Measurements from ENCODE around the gene SLC25A44.

DNA sequence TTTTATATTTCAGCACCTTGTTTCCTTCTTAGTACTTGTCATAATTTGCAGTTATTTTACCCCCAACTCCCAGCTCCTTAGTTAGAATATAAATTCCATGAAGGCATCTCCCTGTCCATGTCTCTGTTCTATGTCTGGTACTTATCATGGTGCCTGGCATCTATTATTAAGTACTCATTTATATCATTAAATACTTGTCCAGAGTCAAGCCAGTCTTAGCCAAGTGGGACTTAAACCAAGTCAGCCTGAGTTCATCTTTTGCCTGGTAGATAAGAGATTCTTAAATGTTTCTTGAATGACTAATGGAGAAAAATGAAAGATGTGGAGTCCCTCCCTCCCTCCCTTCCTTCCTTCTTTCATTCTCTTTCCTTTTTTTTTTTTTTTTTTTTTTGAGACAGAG lies 9.4 kb downstream of the SLC25A44 start:
- TF ChIP-seq CTCF (IDR thresholded peaks at IDR 0.05; ENCODE audit: insufficient read depth, low read depth, low read length) (no peak), EZH2 (IDR thresholded peaks at IDR 0.05; ENCODE audit: insufficient read depth, low read length) (no peak)

All from astrocyte (in vitro differentiated cells and primary cell).